Lower lobe of right lung (tissue), 2 donors: Measurements from ENCODE around the gene CTCFL. TPM values are rescaled to one million over a fixed set of nuclear protein-coding genes. Genes with fewer than 3 reads are reported as not detected.
"Not testable (repeated sequence)": the region's sequence is repeated elsewhere in the genome, so short reads cannot be mapped to it uniquely, and the experiment has no call there.

Experiments used
- ATAC-seq, 2 donors: fragments of 200-7000 bp; cut with Tn5 transposase; one replicate each; pipeline ENCODE4 v1.9.1; 2020 to 2022; ENCODE audit warnings: mild to moderate bottlenecking in 2 of 2, moderate library complexity in 2 of 2
- DNase-seq: peaks from one replicate; pipeline ENCODE4 v3.0.0-alpha.2; 2020
- H3K27ac ChIP-seq: fragments of 200-600 bp; one replicate; pipeline ENCODE4 v1.8.0; 2022
- H3K27me3 ChIP-seq: fragments of 200-600 bp; one replicate; pipeline ENCODE4 v1.8.0; 2022; ENCODE audit warnings: low read depth
- H3K36me3 ChIP-seq: fragments of 200-600 bp; one replicate; pipeline ENCODE4 v1.8.0; 2022; ENCODE audit warnings: mild to moderate bottlenecking
- H3K4me1 ChIP-seq: fragments of 200-600 bp; one replicate; pipeline ENCODE4 v1.8.0; 2022
- H3K4me3 ChIP-seq: fragments of 200-600 bp; one replicate; pipeline ENCODE4 v1.8.0; 2022; ENCODE audit warnings: mild to moderate bottlenecking
- H3K9me3 ChIP-seq: fragments of 200-600 bp; one replicate; pipeline ENCODE4 v1.8.0; 2022
- intact Hi-C: fragments of 100-400 bp; cut with DNase I; formaldehyde crosslinking; loops from one replicate; pipeline ENCODE4 v1.11.0; 2022
- total RNA-seq: library from RNA; stranded (reverse); fragmentation: NEBNext Ultra II Directional; extraction: Animal tissue kit (Norgen Biotek cat#: 25700); gene quantifications from one replicate; pipeline ENCODE4 v1.2.1, GENCODE V29; 2021
- TF ChIP-seq, protein P1 (sequence below): fragments of 200-600 bp; IDR thresholded peaks from one replicate; pipeline ENCODE4 v1.8.0; 2022; ENCODE audit warnings: antibody characterized with exemption, mild to moderate bottlenecking
- donor health status: DM: no; HTN: yes; CAD: no; lungs with severe emphysema.

The CTCFL gene
- total RNA-seq, 1 donor from 2014 or later: not detected

GRCh38 chr20:57496592-57496991 lies 28.3 kb downstream of the CTCFL start:
- ATAC-seq: no peak
- TF ChIP-seq, protein P1, sequence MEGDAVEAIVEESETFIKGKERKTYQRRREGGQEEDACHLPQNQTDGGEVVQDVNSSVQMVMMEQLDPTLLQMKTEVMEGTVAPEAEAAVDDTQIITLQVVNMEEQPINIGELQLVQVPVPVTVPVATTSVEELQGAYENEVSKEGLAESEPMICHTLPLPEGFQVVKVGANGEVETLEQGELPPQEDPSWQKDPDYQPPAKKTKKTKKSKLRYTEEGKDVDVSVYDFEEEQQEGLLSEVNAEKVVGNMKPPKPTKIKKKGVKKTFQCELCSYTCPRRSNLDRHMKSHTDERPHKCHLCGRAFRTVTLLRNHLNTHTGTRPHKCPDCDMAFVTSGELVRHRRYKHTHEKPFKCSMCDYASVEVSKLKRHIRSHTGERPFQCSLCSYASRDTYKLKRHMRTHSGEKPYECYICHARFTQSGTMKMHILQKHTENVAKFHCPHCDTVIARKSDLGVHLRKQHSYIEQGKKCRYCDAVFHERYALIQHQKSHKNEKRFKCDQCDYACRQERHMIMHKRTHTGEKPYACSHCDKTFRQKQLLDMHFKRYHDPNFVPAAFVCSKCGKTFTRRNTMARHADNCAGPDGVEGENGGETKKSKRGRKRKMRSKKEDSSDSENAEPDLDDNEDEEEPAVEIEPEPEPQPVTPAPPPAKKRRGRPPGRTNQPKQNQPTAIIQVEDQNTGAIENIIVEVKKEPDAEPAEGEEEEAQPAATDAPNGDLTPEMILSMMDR: no peak
- Histone ChIP-seq H3K36me3 (no peaks in the 10 kb centered on the region), H3K27me3 (peaks cover 12% of the 10 kb centered on the region), H3K27ac (no peak overlapping the region), H3K4me1 (peaks cover 23% of the 10 kb centered on the region), H3K9me3 (no peaks in the 10 kb centered on the region), H3K4me3 (no peak overlapping the region)
- DNase-seq: no peak
- intact Hi-C loops: loop anchor here (5.0 kb wide), 1 partner anchor 114 kb away; no protein-coding TSS in a partner anchor

GRCh38 chr20:57495978-57496377 lies 29.0 kb downstream of the CTCFL start:
- Histone ChIP-seq H3K36me3 (no peaks in the 10 kb centered on the region), H3K4me1 (peaks cover 23% of the 10 kb centered on the region), H3K27me3 (peaks cover 12% of the 10 kb centered on the region), H3K9me3 (no peaks in the 10 kb centered on the region), H3K4me3 (no peak overlapping the region), H3K27ac (no peak overlapping the region)
- TF ChIP-seq, protein P1: no peak
- intact Hi-C loops: loop anchor here (5.0 kb wide), 1 partner anchor 114 kb away; no protein-coding TSS in a partner anchor
- ATAC-seq (no peak), DNase-seq (no peak)

- H3K4me1 ChIP-seq: peaks cover 13% of the 10 kb centered on the region
- no peak overlapping the region for H3K27ac ChIP-seq
- no peak overlapping the region for H3K4me3 ChIP-seq
- TF ChIP-seq, protein P1: no peak
- H3K27me3 ChIP-seq: peaks cover 12% of the 10 kb centered on the region
- ATAC-seq: no peak
- no peak for DNase-seq
- intact Hi-C loops: no loop called here
- H3K9me3 ChIP-seq: no peaks in the 10 kb centered on the region
- H3K36me3 ChIP-seq: no peaks in the 10 kb centered on the region
Measured at GRCh38 chr20:57493091-57493615, 31.8 kb downstream of the CTCFL start.

DNA sequence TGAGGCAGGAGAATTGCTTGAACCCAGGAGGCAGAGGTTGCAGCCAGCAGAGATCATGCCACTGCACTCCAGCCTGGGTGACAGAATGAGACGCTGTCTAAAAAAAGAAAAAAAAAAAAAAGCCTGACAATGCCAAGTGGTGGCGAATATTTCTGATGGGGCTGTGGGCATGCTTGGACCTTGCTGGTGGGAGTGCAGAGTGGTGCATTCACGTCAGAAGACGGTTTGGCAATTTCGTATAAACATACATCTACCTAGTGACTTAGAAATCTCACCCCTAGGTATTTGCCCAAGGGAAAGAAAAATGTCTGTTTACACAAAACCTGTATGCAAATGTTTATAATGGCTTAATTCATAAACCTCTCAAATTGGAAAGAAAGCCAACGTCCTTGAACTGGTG lies 33.6 kb downstream of the CTCFL start:
- peaks cover 13% of the 10 kb centered on the region for H3K4me1 ChIP-seq
- ATAC-seq: no peak
- no peak overlapping the region for H3K4me3 ChIP-seq
- intact Hi-C loops: no loop called here
- no peak for DNase-seq
- H3K27me3 ChIP-seq: no peaks in the 10 kb centered on the region
- H3K9me3 ChIP-seq: no peaks in the 10 kb centered on the region
- no peak overlapping the region for H3K27ac ChIP-seq
- TF ChIP-seq, protein P1: no peak
- no peaks in the 10 kb centered on the region for H3K36me3 ChIP-seq

GRCh38 chr20:57488277-57488676 lies 36.7 kb downstream of the CTCFL start:
- not testable (repeated sequence) for H3K4me1 ChIP-seq, DNase-seq

GRCh38 chr20:57485770-57486169 lies 39.2 kb downstream of the CTCFL start:
- Histone ChIP-seq H3K36me3 (no peaks in the 10 kb centered on the region), H3K4me1 (peaks cover 5% of the 10 kb centered on the region), H3K27me3 (peaks cover 2% of the 10 kb centered on the region), H3K27ac (no peak overlapping the region), H3K9me3 (no peaks in the 10 kb centered on the region), H3K4me3 (no peak overlapping the region)
- DNase-seq (no peak), ATAC-seq (no peak)
- TF ChIP-seq, protein P1: no peak
- intact Hi-C loops: no loop called here

More at GRCh38 chr20:57488277-57488676, 36.7 kb downstream of the CTCFL start:
- H3K27ac ChIP-seq, H3K36me3 ChIP-seq, ATAC-seq, H3K4me3 ChIP-seq, H3K27me3 ChIP-seq, H3K9me3 ChIP-seq, intact Hi-C loops: not testable (repeated sequence)
